SJSA1 (cell line): ENCODE results near the gene CTAGE1. TPM values are rescaled to one million over a fixed set of nuclear protein-coding genes. Genes with fewer than 3 reads are reported as not detected.
"Not testable (repeated sequence)": the region's sequence is repeated elsewhere in the genome, so short reads cannot be mapped to it uniquely, and the experiment has no call there.

Experiments used
- DNase-seq, 2 experiments: peaks; one replicate each; pipeline ENCODE4 v3.0.0-alpha.2; 2015 to 2020; ENCODE audit warnings: low spot score in 2 of 2, low read depth in 1 of 2
- H3K27ac ChIP-seq: fragments of 250-450 bp; sonication (Bioruptor Pico); 2 replicates; pipeline ENCODE4 v1.5.1; 2020; ENCODE audit warnings: mild to moderate bottlenecking, moderate library complexity
- H3K27me3 ChIP-seq: fragments of 250-450 bp; sonication (Bioruptor Pico); replicated peaks from 2 replicates; pipeline ENCODE4 v1.5.1; 2020; ENCODE audit warnings: mild to moderate bottlenecking, moderate library complexity
- H3K36me3 ChIP-seq: fragments of 250-450 bp; sonication (Bioruptor Pico); 2 replicates; pipeline ENCODE4 v1.5.1; 2020; ENCODE audit warnings: mild to moderate bottlenecking
- H3K4me1 ChIP-seq: fragments of 250-450 bp; sonication (Bioruptor Pico); replicated peaks from 2 replicates; pipeline ENCODE4 v1.6.1; 2021; ENCODE audit warnings: mild to moderate bottlenecking
- H3K4me3 ChIP-seq: fragments of 250-450 bp; sonication (Bioruptor Pico); 2 replicates; pipeline ENCODE4 v1.5.1; 2020; ENCODE audit warnings: mild to moderate bottlenecking
- H3K9me3 ChIP-seq: fragments of 250-450 bp; sonication (Bioruptor Pico); replicated peaks from 2 replicates; pipeline ENCODE4 v1.5.1; 2020; ENCODE audit warnings: mild to moderate bottlenecking
- total RNA-seq: library from RNA; depleted of rRNA; stranded (reverse); fragments of >200 nt; shearing (Covaris generic); gene quantifications from 2 replicates; pipeline ENCODE4 v1.2.3, GENCODE V29; 2014

CTAGE1 gene
- total RNA-seq, 1 experiment from 2014 or later = 0.11 TPM

DNA sequence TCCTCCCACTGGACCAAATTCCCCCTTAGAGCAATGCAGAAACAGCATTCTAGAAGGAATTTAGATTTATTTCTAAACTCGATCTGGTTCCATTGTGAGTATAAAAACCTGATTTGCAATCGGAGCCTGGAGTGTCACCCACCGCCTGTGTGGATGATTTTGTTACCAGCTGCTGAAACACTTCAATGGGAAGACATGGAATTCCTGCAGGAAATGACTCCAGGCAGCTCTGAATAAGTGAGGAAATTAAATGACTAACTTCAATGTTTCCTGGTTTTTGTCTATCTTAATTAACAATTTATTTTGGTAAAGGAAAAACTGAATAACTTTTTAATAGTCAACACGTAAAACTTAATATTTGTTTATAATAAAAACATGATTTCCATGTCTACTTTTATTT is 19.3 kb downstream of the CTAGE1 start:
- Histone ChIP-seq H3K27me3 (no peaks in the 10 kb centered on the region), H3K36me3 (no peaks in the 10 kb centered on the region), H3K4me3 (no peak overlapping the region), H3K27ac (no peak overlapping the region), H3K9me3 (no peaks in the 10 kb centered on the region), H3K4me1 (peaks cover 7% of the 10 kb centered on the region; the same call in 1 of the 2 replicates)
- DNase-seq = no peak

DNA sequence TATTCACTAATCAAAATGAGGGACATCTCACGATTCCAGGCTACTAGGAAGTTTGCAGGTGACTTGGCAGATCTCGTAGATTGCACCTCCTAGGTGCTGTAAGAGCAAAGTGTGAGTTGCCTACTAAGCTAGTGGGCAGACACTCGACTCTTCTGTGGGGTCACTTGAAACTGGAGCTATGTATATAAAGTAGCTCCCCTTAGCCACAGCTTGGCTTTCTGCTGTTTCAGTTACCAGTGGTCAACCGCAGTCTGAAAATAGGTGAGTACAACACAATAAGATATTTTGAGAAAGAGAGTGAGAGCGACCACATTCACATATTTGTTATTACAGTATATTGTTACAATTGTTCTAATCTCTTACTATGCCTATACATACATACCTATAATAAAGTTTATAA is 23.3 kb downstream of the CTAGE1 start:
- Histone ChIP-seq H3K9me3 (no peaks in the 10 kb centered on the region), H3K4me1 (peaks cover 8% of the 10 kb centered on the region), H3K27ac (no peak overlapping the region), H3K4me3 (no peak overlapping the region), H3K27me3 (no peaks in the 10 kb centered on the region), H3K36me3 (no peaks in the 10 kb centered on the region)
- DNase-seq = no peak

DNA sequence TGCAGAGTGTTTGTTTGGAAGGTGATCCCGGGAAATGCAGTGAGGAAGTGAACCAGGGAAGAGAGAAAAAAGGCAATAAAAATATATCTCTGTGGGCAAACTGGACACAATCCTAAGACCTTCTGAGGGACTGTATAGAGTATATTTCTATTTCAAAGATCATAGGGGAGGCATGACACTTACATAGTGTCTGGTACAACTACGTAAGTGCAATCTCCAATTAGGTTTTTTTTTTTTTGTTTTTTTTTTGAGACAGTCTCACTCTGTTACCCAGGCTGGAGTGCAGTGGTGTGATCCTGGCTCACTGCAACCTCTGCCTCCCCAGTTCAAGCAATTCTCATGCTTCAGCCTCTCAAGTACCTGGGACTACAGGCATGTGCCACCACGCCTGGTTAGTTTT is 24.6 kb downstream of the CTAGE1 start:
- H3K36me3 ChIP-seq, DNase-seq, H3K4me1 ChIP-seq, H3K4me3 ChIP-seq, H3K27me3 ChIP-seq, H3K9me3 ChIP-seq, H3K27ac ChIP-seq: not testable (repeated sequence)

DNA sequence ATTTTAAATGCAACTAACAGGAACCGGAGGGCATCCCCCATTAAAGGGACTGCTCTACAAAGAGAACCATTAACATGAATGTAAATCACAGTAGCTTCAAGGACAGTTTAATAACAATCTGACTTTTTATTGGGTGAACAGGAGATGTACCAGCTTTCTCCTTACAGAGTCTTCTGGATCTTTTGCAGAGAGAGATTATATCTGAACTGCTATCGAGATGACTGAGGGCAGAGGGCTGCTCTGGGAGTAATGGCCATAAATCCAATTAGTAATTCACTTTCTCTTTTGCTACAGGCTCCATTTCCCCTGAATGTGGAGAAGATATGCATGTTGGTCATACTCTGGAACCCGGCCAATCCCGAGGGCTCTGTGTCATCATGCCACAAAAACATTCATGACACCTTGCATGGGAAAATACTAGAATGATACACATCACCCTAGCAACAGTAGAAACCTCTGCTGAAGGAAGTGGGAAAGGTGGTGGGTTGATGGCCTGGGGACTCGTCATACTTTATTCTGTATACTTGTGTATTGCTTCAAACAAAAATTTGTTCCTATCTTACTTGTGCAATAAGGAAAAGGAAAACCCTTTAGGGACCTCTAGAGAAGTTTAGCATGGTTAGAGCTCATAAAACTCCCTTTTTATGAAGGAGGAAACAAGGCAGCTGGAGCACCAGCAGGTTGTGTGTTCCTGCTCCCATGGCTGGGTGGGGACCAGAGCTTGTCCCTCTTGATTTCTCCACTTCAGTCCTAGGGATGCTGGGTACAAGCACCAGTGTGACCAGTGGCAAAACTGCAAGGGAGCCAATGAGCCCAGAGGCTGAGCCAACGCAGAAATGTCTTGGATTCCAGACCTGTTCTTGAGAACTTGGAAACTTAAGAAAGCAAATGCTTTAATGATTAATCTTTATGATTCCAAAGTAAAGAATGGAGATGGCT is 26.0 kb downstream of the CTAGE1 start:
- Histone ChIP-seq H3K27ac (peak overlapping the region; percentile 30; the same call in 1 of the 2 replicates), H3K36me3 (no peaks in the 10 kb centered on the region), H3K27me3 (no peaks in the 10 kb centered on the region), H3K4me3 (no peak overlapping the region), H3K4me1 (peaks cover 8% of the 10 kb centered on the region), H3K9me3 (no peaks in the 10 kb centered on the region)
- peak; percentile 78 to 85 for DNase-seq

DNA sequence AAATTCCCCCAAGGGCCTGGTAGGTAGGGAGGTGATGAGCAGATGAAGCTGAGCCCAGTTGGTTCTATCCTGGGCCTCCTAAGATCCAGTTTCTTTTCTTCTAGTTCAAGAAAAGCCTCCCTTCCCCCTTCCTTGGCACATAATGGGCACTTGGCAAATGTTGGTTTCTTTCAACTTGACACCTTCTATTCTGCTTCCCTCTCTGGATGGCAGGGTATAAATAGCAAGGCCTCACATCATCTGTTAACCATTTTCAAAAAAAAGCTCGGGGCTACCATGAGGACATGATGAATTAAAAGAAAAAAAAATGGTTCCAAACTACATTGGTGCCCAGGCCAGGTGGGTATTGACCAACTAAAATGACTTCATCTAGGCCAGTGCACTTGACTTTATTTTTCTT is 29.9 kb downstream of the CTAGE1 start:
- H3K4me1 ChIP-seq = peaks cover 20% of the 10 kb centered on the region
- no peaks in the 10 kb centered on the region for H3K36me3 ChIP-seq
- H3K27me3 ChIP-seq = no peaks in the 10 kb centered on the region
- H3K9me3 ChIP-seq = no peaks in the 10 kb centered on the region
- no peak overlapping the region for H3K27ac ChIP-seq
- no peak for DNase-seq
- H3K4me3 ChIP-seq = no peak overlapping the region

DNA sequence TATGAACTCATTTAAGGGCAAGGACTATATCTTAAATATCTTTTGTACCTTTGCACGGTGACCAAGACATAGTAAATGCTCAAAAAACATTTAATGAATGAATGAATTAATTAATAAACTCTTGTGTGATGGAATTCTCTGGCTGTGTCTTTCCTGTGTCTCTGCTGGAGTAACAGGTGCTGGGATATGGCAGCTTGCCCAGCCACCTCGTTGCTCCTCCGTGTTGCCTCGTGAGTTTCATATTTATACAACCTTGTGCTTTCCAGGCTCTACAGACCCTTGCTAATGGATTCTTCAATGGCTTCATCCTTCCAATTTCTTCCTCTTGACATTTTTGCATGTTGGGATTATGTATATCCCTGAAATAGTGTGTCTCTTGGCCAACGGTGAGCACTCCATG is 30.4 kb downstream of the CTAGE1 start:
- no peak overlapping the region for H3K27ac ChIP-seq
- H3K9me3 ChIP-seq = no peaks in the 10 kb centered on the region
- no peaks in the 10 kb centered on the region for H3K27me3 ChIP-seq
- peaks cover 20% of the 10 kb centered on the region for H3K4me1 ChIP-seq
- no peaks in the 10 kb centered on the region for H3K36me3 ChIP-seq
- H3K4me3 ChIP-seq = no peak overlapping the region
- no peak for DNase-seq

DNA sequence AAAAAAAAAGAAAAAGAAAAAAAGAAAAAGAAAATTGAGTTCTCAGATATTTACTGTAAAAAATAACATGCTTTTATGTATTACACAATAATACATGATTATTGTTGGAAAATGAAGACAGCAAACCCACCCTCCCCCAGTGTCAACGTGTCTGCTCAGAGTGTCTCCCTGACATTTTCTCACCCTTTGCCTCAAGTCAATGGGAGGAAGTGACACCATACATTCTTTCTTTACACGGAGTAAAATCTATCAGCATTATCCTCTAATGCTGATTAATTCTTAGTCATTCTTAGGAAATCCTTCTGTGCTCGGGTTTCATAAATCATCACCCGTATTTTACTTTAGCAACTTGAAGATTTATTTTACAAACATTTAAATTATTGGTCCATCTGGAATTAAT is 32.0 kb downstream of the CTAGE1 start:
- Histone ChIP-seq H3K27me3 (no peaks in the 10 kb centered on the region), H3K27ac (peak overlapping the region; percentile 66), H3K4me3 (no peak overlapping the region), H3K36me3 (no peaks in the 10 kb centered on the region), H3K9me3 (no peaks in the 10 kb centered on the region), H3K4me1 (peaks cover 12% of the 10 kb centered on the region)
- peak in 1 of 2 experiments; percentile 51 for DNase-seq

DNA sequence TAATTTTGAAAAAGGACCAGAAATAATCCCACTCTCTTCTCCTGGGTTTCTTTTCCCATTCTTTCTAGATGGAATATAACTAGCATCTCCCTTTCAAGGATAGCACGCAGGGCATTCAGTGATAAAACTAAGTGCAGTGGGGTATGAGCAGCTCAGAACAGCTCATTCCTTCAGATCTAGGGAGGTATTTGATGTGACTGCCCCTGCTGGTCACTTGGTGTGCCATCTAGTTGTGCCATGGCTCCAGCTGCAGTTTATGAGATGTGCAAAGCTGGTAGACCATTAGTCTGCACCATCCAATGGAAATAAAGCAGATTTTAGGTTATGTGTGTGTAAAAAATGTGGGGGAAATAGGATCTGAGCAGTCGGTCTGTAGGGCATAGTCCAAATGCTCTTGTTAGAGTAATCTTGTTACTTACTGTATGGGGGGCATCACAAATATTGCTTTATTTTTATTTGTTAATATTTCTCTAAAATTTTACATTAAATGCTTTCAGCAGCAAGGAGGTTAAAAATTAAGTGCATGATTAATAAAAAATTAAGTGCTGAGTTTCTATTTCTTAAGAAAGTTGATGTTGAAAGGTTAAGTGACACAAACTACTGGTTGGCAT is 38.9 kb downstream of the CTAGE1 start:
- H3K27me3 ChIP-seq = no peaks in the 10 kb centered on the region
- peak; percentile 16 to 52 for DNase-seq
- H3K9me3 ChIP-seq = no peaks in the 10 kb centered on the region
- no peak overlapping the region for H3K27ac ChIP-seq
- no peaks in the 10 kb centered on the region for H3K4me1 ChIP-seq
- no peak overlapping the region for H3K4me3 ChIP-seq
- no peaks in the 10 kb centered on the region for H3K36me3 ChIP-seq

DNA sequence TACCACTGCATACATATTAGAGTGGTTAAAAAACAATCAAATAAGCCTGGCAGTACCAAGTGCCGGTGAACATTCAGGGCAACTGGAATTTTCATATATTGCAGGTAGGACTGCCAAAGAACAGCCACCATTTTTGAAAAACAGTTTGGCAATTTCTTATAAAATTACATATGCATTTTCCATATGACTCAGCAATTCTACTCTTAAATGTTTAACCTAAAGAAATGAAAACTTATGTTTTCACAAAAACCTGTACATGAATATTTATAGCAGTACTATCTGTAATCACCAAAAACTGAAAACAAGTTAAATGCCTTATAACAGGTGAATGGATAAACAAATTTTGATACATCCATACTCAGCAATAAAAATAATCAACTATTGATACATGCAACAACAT is 39.9 kb downstream of the CTAGE1 start:
- Histone ChIP-seq H3K9me3 (no peaks in the 10 kb centered on the region), H3K4me1 (no peaks in the 10 kb centered on the region), H3K27ac (no peak overlapping the region), H3K36me3 (no peaks in the 10 kb centered on the region), H3K27me3 (no peaks in the 10 kb centered on the region), H3K4me3 (no peak overlapping the region)
- no peak for DNase-seq

DNA sequence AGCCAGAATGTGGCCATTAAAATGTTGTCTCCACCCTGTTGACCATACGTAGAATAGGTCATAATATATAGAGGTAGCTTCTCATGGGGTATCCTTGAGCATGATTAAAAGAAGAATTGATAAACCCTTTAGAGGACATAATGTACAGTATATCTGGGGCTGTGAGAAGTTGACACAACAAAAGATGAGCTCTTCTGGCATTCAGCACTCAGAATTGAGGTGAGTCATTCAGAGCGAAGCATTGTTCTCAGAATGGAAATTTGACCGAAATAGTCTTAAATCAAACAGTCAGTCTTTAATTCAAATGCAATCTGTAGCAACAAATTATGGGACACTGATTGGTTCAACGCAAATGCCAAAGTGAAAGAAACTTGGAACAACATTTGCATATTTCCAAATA is 47.3 kb downstream of the CTAGE1 start:
- Histone ChIP-seq H3K27me3 (no peaks in the 10 kb centered on the region), H3K9me3 (no peaks in the 10 kb centered on the region), H3K36me3 (no peaks in the 10 kb centered on the region), H3K4me1 (peaks cover 18% of the 10 kb centered on the region), H3K27ac (peak overlapping the region; percentile 5; the same call in 1 of the 2 replicates), H3K4me3 (no peak overlapping the region)
- peak in 1 of 2 experiments; percentile 28 for DNase-seq

DNA sequence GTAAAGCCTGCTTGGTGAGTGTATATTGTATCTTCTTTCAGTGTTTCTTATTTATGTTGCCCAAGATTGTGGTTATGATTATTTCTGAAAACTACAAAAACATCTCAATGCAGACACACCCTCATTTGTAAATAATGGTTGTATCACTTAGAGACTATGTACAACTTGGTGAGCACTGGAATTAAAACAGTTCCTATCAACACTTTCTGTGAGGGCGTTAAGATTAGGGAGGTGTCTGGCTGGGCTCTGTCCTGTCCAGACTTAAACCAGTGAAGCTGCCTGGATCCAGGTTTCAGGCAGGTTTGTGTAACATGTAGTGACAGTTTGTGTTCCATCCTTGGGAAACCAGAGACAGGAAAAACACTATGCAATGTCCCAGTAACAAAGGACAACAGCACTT is 49.7 kb downstream of the CTAGE1 start:
- Histone ChIP-seq H3K4me3 (no peak overlapping the region), H3K27me3 (no peaks in the 10 kb centered on the region), H3K36me3 (no peaks in the 10 kb centered on the region), H3K4me1 (peaks cover 18% of the 10 kb centered on the region), H3K9me3 (no peaks in the 10 kb centered on the region), H3K27ac (no peak overlapping the region)
- DNase-seq = no peak

DNA sequence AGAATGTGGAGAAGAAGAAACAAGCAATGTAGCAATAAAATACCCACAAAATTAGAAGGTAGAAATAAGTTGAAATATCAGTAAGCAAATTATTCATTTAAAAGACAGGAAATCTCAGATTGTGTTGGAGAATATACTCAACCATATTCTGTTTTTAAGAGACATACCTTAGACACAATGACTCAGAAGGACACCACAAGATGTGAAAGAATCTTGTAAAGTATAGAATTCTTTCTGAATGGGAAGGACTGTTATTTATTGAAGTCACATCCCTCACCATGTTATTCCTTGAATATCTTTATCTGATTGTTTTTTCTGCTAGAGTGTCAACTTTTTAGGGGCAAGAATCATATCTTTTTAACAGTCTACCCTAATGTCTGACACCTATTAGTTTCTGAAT is 50.4 kb downstream of the CTAGE1 start:
- Histone ChIP-seq H3K36me3 (no peaks in the 10 kb centered on the region), H3K27me3 (no peaks in the 10 kb centered on the region), H3K9me3 (no peaks in the 10 kb centered on the region), H3K27ac (no peak overlapping the region), H3K4me1 (peaks cover 18% of the 10 kb centered on the region), H3K4me3 (no peak overlapping the region)
- DNase-seq = no peak

DNA sequence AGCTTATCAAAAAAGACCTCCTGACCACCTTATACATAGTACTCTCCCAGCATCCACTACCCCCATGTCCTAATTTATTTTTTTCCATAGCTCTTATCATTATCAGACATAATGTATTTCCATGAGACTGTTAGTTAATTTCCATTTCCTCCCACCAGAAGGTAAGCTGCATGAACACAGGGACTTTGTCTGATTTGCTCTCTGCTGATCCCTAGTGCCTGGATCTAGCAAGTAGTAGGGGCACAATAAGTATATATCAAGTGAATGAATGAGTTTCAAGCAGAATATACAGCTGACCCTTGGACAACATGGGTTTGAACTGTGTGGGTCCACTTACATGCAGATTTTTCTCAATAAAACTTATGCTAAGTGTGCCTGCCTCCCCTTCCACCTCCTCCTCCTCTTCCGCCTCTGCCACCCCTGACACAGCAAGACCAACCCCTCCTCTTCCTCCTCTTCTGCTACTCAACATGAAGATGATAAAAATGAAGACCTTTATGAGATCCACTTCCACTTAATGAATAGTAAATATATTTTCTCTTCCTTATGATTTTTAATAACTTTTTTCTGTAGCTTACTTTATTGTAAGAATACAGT is 53.8 kb downstream of the CTAGE1 start:
- Histone ChIP-seq H3K36me3 (no peaks in the 10 kb centered on the region), H3K27me3 (no peaks in the 10 kb centered on the region), H3K4me3 (no peak overlapping the region), H3K27ac (no peak overlapping the region), H3K4me1 (peaks cover 3% of the 10 kb centered on the region; the same call in 1 of the 2 replicates), H3K9me3 (no peaks in the 10 kb centered on the region)
- DNase-seq = no peak
